SKM-1 treated with dmso at 0.1 percent for 144 hours (cell line): ENCODE data around the gene PTDSS2.
"Not testable (repeated sequence)": the region's sequence is repeated elsewhere in the genome, so short reads cannot be mapped to it uniquely, and the experiment has no call there.

Experiments
- DNase-seq: peaks from one replicate; lab custom pipeline; 2025; ENCODE audit not compliant: unreplicated experiment; lab: John Stamatoyannopoulos, UW

PTDSS2 gene

GRCh38 chr11:464316-464715, 14.2 kb downstream of the PTDSS2 start:
- no peak for DNase-seq

GRCh38 chr11:465896-466530, 15.9 kb downstream of the PTDSS2 start:
- DNase-seq = peak; percentile 31

- no peak for DNase-seq
Observed at GRCh38 chr11:468036-468435, 18.0 kb downstream of the PTDSS2 start.

GRCh38 chr11:468493-468892, 18.4 kb downstream of the PTDSS2 start:
- DNase-seq = no peak

GRCh38 chr11:469026-469683, 19.1 kb downstream of the PTDSS2 start:
- not testable (repeated sequence) for DNase-seq

- no peak for DNase-seq
Observed at GRCh38 chr11:469684-470560, 19.8 kb downstream of the PTDSS2 start.

GRCh38 chr11:471468-472145, 21.5 kb downstream of the PTDSS2 start:
- DNase-seq = no peak

GRCh38 chr11:472272-472671, 22.2 kb downstream of the PTDSS2 start:
- no peak for DNase-seq

GRCh38 chr11:472816-473215, 22.7 kb downstream of the PTDSS2 start:
- no peak for DNase-seq

- no peak for DNase-seq
Observed at GRCh38 chr11:473415-473814, 23.3 kb downstream of the PTDSS2 start.

- DNase-seq = no peak
Observed at GRCh38 chr11:473962-474785, 24.1 kb downstream of the PTDSS2 start.

GRCh38 chr11:474914-475506, 24.9 kb downstream of the PTDSS2 start:
- no peak for DNase-seq

GRCh38 chr11:475941-476340, 25.9 kb downstream of the PTDSS2 start:
- no peak for DNase-seq

GRCh38 chr11:476416-476815, 26.3 kb downstream of the PTDSS2 start:
- DNase-seq = no peak

GRCh38 chr11:477052-477715, 27.1 kb downstream of the PTDSS2 start:
- DNase-seq = no peak

- DNase-seq = no peak
Observed at GRCh38 chr11:479311-479710, 29.2 kb downstream of the PTDSS2 start.

GRCh38 chr11:484616-485015, 34.5 kb downstream of the PTDSS2 start:
- DNase-seq = no peak

GRCh38 chr11:486189-486588, 36.1 kb downstream of the PTDSS2 start:
- no peak for DNase-seq

GRCh38 chr11:487571-488021, 37.5 kb downstream of the PTDSS2 start:
- no peak for DNase-seq

- no peak for DNase-seq
Observed at GRCh38 chr11:488062-488461, 38.0 kb downstream of the PTDSS2 start.
